GM19238 (cell line): Measurements from ENCODE around the gene ING4.
"Not testable (repeated sequence)": the region's sequence is repeated elsewhere in the genome, so short reads cannot be mapped to it uniquely, and the experiment has no call there.

Source experiments
- DNase-seq: peaks from one replicate; pipeline ENCODE4 v3.0.0; 2011; ENCODE audit warnings: low spot score; ENCODE audit not compliant: insufficient read length

Gene ING4

GRCh38 chr12:6662906-6663742 is at the start of gene ING4:
Gene ING4 (minus strand): TSS chr12:6663119. CDS start chr12:6663101, 18 bp downstream.
- DNase-seq = peak; percentile 96

- no peak for DNase-seq
Observed at GRCh38 chr12:6708960-6709394, 46.1 kb upstream of the ING4 start.

- not testable (repeated sequence) for DNase-seq
Observed at GRCh38 chr12:6708351-6708750, 45.4 kb upstream of the ING4 start.

GRCh38 chr12:6703631-6704030 is 40.7 kb upstream of the ING4 start:
- no peak for DNase-seq

- no peak for DNase-seq
Observed at GRCh38 chr12:6701078-6701768, 38.3 kb upstream of the ING4 start.

GRCh38 chr12:6700646-6701051 is 37.7 kb upstream of the ING4 start, which contains the start of gene PIANP:
Gene PIANP (minus strand): TSS chr12:6700815. CDS start chr12:6698061, 2,754 bp downstream.
- DNase-seq = no peak

GRCh38 chr12:6699989-6700645 is 37.2 kb upstream of the ING4 start:
- DNase-seq = no peak

- no peak for DNase-seq
Observed at GRCh38 chr12:6699259-6699988, 36.5 kb upstream of the ING4 start.

GRCh38 chr12:6698352-6699046 is 35.6 kb upstream of the ING4 start:
- DNase-seq = no peak

GRCh38 chr12:6697584-6698351 is 34.8 kb upstream of the ING4 start:
- no peak for DNase-seq

GRCh38 chr12:6696690-6697583 is 34.0 kb upstream of the ING4 start:
- DNase-seq = no peak

GRCh38 chr12:6695313-6696045 is 32.6 kb upstream of the ING4 start:
- DNase-seq = no peak

GRCh38 chr12:6694701-6695100 is 31.8 kb upstream of the ING4 start:
- no peak for DNase-seq

GRCh38 chr12:6693832-6694355 is 31.0 kb upstream of the ING4 start:
- no peak for DNase-seq

- DNase-seq = no peak
Observed at GRCh38 chr12:6692888-6693287, 30.0 kb upstream of the ING4 start.

GRCh38 chr12:6691473-6691872 is 28.6 kb upstream of the ING4 start:
- DNase-seq = no peak

- peak; percentile 97 for DNase-seq
Observed at GRCh38 chr12:6688999-6689882, 26.3 kb upstream of the ING4 start, which contains the start of gene ZNF384. Gene ZNF384 (minus strand): TSS chr12:6689375. CDS start chr12:6679520, 9,855 bp downstream.
